Midbrain (tissue), 1 donor: ENCODE results near the gene CPLX1.

ENCODE experiments used
- DNase-seq: peaks from one replicate; lab custom pipeline; 2025; lab: John Stamatoyannopoulos, UW

Gene CPLX1

GRCh38 chr4:832536-832935, 6.6 kb upstream of the CPLX1 start:
- DNase-seq = no peak

GRCh38 chr4:832108-832507, 6.2 kb upstream of the CPLX1 start:
- DNase-seq = no peak

- DNase-seq = no peak
These were observed 5.5 kb upstream of the CPLX1 start for GRCh38 chr4:831483-831805.

- DNase-seq = no peak
These were observed 4.9 kb upstream of the CPLX1 start for GRCh38 chr4:830601-831482.

- no peak for DNase-seq
These were observed 4.1 kb upstream of the CPLX1 start for GRCh38 chr4:829761-830600.

- no peak for DNase-seq
These were observed 3.4 kb upstream of the CPLX1 start for GRCh38 chr4:829291-829690.

GRCh38 chr4:828641-829271, 2.8 kb upstream of the CPLX1 start:
- DNase-seq = no peak

GRCh38 chr4:827209-828081, 1.5 kb upstream of the CPLX1 start:
- no peak for DNase-seq

GRCh38 chr4:826508-827208, 729 bp upstream of the CPLX1 start:
- no peak for DNase-seq

GRCh38 chr4:825063-825970, 612 bp downstream of the CPLX1 start:
- DNase-seq = no peak

GRCh38 chr4:824461-825062, 1.4 kb downstream of the CPLX1 start:
- DNase-seq = no peak

GRCh38 chr4:823761-824460, 2.0 kb downstream of the CPLX1 start:
- no peak for DNase-seq

- DNase-seq = no peak
These were observed 2.7 kb downstream of the CPLX1 start for GRCh38 chr4:823176-823760.

- DNase-seq = no peak
These were observed 3.4 kb downstream of the CPLX1 start for GRCh38 chr4:822361-823175.

GRCh38 chr4:821631-822030, 4.3 kb downstream of the CPLX1 start:
- no peak for DNase-seq

- DNase-seq = no peak
These were observed 4.7 kb downstream of the CPLX1 start for GRCh38 chr4:821181-821591.

GRCh38 chr4:820230-821172, 5.4 kb downstream of the CPLX1 start:
- no peak for DNase-seq
